HepG2 (cell line): Measurements from ENCODE around the gene RBM6. TPM values are rescaled to one million over a fixed set of nuclear protein-coding genes. Genes with fewer than 3 reads are reported as not detected.

ENCODE experiments used
- ATAC-seq: fragments of 200-7000 bp; cut with Tn5 transposase; 3 replicates; pipeline ENCODE4 v1.9.1; 2020; ENCODE audit warnings: mild to moderate bottlenecking, moderate library complexity
- BruUV-seq: library from RNA; stranded (reverse); fragments of 400-500 nt; replicated peaks from 2 replicates; lab custom pipeline; 2021; lab: Mats Ljungman, UMichigan
- CTCF ChIA-PET: fragments of 300-600 bp; formaldehyde crosslinking; extraction: SDS; loops from one replicate; lab custom pipeline; 2021; ENCODE audit warnings: low total read pairs, inconsistent platforms, low intra/inter-chr PET ratio; lab: Yijun Ruan, JAX
- POLR2A ChIA-PET: fragments of 350-600 bp; sonication (Branson Sonifier 250); formaldehyde crosslinking; loops from one replicate; lab custom pipeline; 2020; ENCODE audit warnings: antibody characterized with exemption, inconsistent platforms; lab: Yijun Ruan, JAX
- DNase-seq: peaks from one replicate; pipeline ENCODE4 v3.0.0-alpha.2; 2015; ENCODE audit warnings: low spot score
- FAIRE-seq: peaks from 3 replicates; lab custom pipeline; 2011; peaks lifted over from hg19 to GRCh38; lab: Jason Lieb, UNC
- H2AFZ ChIP-seq: one replicate; pipeline ENCODE4 v1.6.1; 2011; ENCODE audit warnings: low read length, inconsistent platforms
- H3K27ac ChIP-seq: fragments of 300-600 bp; 3 replicates; pipeline ENCODE4 v1.8.0; 2011; ENCODE audit warnings: mixed run types, mild to moderate bottlenecking, mixed read lengths, low read length, inconsistent platforms; ENCODE audit not compliant: insufficient read depth; ENCODE audit errors: extremely low read length
- H3K27me3 ChIP-seq, 2 experiments: fragments of 200-600 bp in 1 of 2; 2 replicates in 1 of 2; 3 replicates in 1 of 2; pipeline versions ENCODE4 v1.6.0 to v1.8.0; 2011; ENCODE audit warnings: low read length in 2 of 2, mild to moderate bottlenecking in 2 of 2, moderate library complexity in 2 of 2, inconsistent platforms in 1 of 2; ENCODE audit not compliant: insufficient read depth in 2 of 2, control insufficient read depth in 1 of 2
- H3K36me3 ChIP-seq, 2 experiments: fragments of 200-600 bp in 1 of 2; replicated peaks in 1 of 2; 2 replicates in 1 of 2; 3 replicates in 1 of 2; pipeline versions ENCODE4 v1.5.1 to v1.8.0; 2011; ENCODE audit warnings: low read length in 2 of 2, inconsistent platforms in 1 of 2; ENCODE audit not compliant: insufficient read depth in 2 of 2, control insufficient read depth in 1 of 2
- H3K4me1 ChIP-seq: 2 replicates; pipeline ENCODE4 v1.5.1; 2012; ENCODE audit warnings: low read length, inconsistent platforms; ENCODE audit not compliant: insufficient read depth
- H3K4me2 ChIP-seq: 2 replicates; pipeline ENCODE4 v1.6.0; 2011; ENCODE audit warnings: low read depth, low read length, inconsistent platforms
- H3K4me3 ChIP-seq, 3 experiments: fragments of 200-600 bp in 1 of 3; sonication (generic), shearing (Covaris generic) in 1 of 3; replicated peaks in 1 of 3; 2 replicates each; pipeline ENCODE4 v1.5.1; 2011 to 2016; ENCODE audit warnings: low read length in 3 of 3, inconsistent platforms in 2 of 3, low read depth in 2 of 3, mild to moderate bottlenecking in 2 of 3, control low read depth in 1 of 3, mixed read lengths in 1 of 3; ENCODE audit not compliant: insufficient read depth in 1 of 3
- H3K79me2 ChIP-seq: one replicate; pipeline ENCODE4 v1.6.1; 2011; ENCODE audit warnings: low read length, inconsistent platforms; ENCODE audit not compliant: insufficient read depth
- H3K9ac ChIP-seq: 2 replicates; pipeline ENCODE4 v1.6.0; 2011; ENCODE audit warnings: mild to moderate bottlenecking, low read depth, low read length, inconsistent platforms; ENCODE audit not compliant: insufficient read depth
- H3K9me3 ChIP-seq: 2 replicates; pipeline ENCODE4 v1.5.1; 2012; ENCODE audit warnings: mild to moderate bottlenecking, low read length
- H4K20me1 ChIP-seq: 2 replicates; pipeline ENCODE4 v1.6.0; 2011; ENCODE audit warnings: inconsistent platforms, mild to moderate bottlenecking, low read length, moderate library complexity; ENCODE audit not compliant: insufficient read depth
- KDM3A ChIP-seq: IDR thresholded peaks from 2 replicates; pipeline ENCODE4 v1.6.1; 2018; ENCODE audit warnings: low read depth, missing compliant biosample characterization
- KLF11 ChIP-seq: IDR thresholded peaks from 2 replicates; pipeline ENCODE4 v1.6.1; 2016; ENCODE audit warnings: missing compliant biosample characterization
- KMT2B ChIP-seq: IDR thresholded peaks from 2 replicates; pipeline ENCODE4 v1.6.1; 2016; ENCODE audit warnings: missing genetic modification reagents, missing compliant biosample characterization
- LCORL ChIP-seq, 2 experiments: fragments of 450-650 bp in 1 of 2; sonication (generic) in 1 of 2; formaldehyde crosslinking in 1 of 2; IDR thresholded peaks; 2 replicates each; pipeline versions ENCODE4 v1.5.0 to v1.6.1; 2017 to 2020; ENCODE audit warnings: antibody characterized with exemption in 1 of 2, missing genetic modification reagents in 1 of 2
- MEIS1 ChIP-seq: sonication (generic); formaldehyde crosslinking; IDR thresholded peaks from 2 replicates; pipeline ENCODE4 v1.9.0; 2021; ENCODE audit warnings: mild to moderate bottlenecking, missing genetic modification reagents, moderate library complexity, borderline replicate concordance
- MLLT10 ChIP-seq: sonication (generic); formaldehyde crosslinking; IDR thresholded peaks from 2 replicates; pipeline ENCODE4 v1.4.0; 2020; ENCODE audit warnings: missing genetic modification reagents
- MNT ChIP-seq: fragments of 450-650 bp; IDR thresholded peaks from 2 replicates; pipeline ENCODE4 v1.6.1; 2016
- MYPOP ChIP-seq: sonication (generic); formaldehyde crosslinking; IDR thresholded peaks from 2 replicates; pipeline ENCODE4 v1.8.1; 2023; ENCODE audit warnings: mild to moderate bottlenecking, moderate library complexity, missing genetic modification reagents
- PHF21A ChIP-seq: sonication (generic); formaldehyde crosslinking; IDR thresholded peaks from 2 replicates; pipeline ENCODE4 v1.5.0; 2020; ENCODE audit warnings: mild to moderate bottlenecking, missing genetic modification reagents
- RELA ChIP-seq: sonication (generic); formaldehyde crosslinking; IDR thresholded peaks from 2 replicates; pipeline ENCODE4 v1.4.0; 2020; ENCODE audit warnings: missing genetic modification reagents
- SP1 ChIP-seq, 2 experiments: fragments of 450-650 bp in 1 of 2; sonication (generic) in 1 of 2; formaldehyde crosslinking in 1 of 2; IDR thresholded peaks; 2 replicates each; pipeline versions ENCODE4 v1.4.0 to v1.6.1; 2016 to 2020; ENCODE audit warnings: missing genetic modification reagents in 1 of 2
- ZBTB42 ChIP-seq: sonication (generic); formaldehyde crosslinking; IDR thresholded peaks from 2 replicates; pipeline ENCODE4 v1.5.0; 2020; ENCODE audit warnings: mild to moderate bottlenecking, missing genetic modification reagents
- ZMAT5 ChIP-seq: sonication (generic); formaldehyde crosslinking; IDR thresholded peaks from 2 replicates; pipeline ENCODE4 v1.5.0; 2020; ENCODE audit warnings: mild to moderate bottlenecking, low read depth, missing genetic modification reagents, borderline replicate concordance
- ZNF513 ChIP-seq: sonication (generic); formaldehyde crosslinking; conservative IDR thresholded peaks from 2 replicates; pipeline ENCODE4 v1.5.0; 2020; ENCODE audit warnings: missing genetic modification reagents
- ZNF597 ChIP-seq: sonication (generic); formaldehyde crosslinking; IDR thresholded peaks from 2 replicates; pipeline ENCODE4 v1.5.0; 2020; ENCODE audit warnings: missing genetic modification reagents
- WGBS: methylation state at CpG from one replicate; pipeline ENCODE4 v1.1.6; 2017; ENCODE audit warnings: low lambda C conversion rate; 5-methylcytosine and 5-hydroxymethylcytosine counted together
- in situ Hi-C: cut with HindIII; loops from 2 replicates; pipeline ENCODE4 v1.10.0; 2017; ENCODE audit warnings: low pct_unique_long_range_greater_than_20kb; ENCODE audit not compliant: extremely low pct_ligation_motif_present
- intact Hi-C: fragments of 100-400 bp; cut with micrococcal nuclease; formaldehyde crosslinking; loops from one replicate; pipeline ENCODE4 v1.10.0; 2022; ENCODE audit not compliant: unreplicated experiment
- polyA plus RNA-seq, 8 experiments: library from polyadenylated mRNA; depleted of rRNA in 3 of 8; stranded (reverse) in 7 of 8; unstranded in 1 of 8; fragments of >200 nt; fragmentation: Illumina TruSeq in 4 of 8; extraction: Trizol in 4 of 8; gene quantifications; 2 replicates each; pipeline versions ENCODE4 v1.2.1 to v1.2.3, GENCODE V29; 2011 to 2016; ENCODE audit warnings: low read depth in 4 of 8, missing spikeins in 1 of 8, mixed read lengths in 1 of 8; ENCODE audit not compliant: insufficient read depth in 1 of 8
- total RNA-seq, 5 experiments: library from RNA; depleted of rRNA; stranded (reverse); fragments of >200 nt; fragmentation: Illumina TruSeq; extraction: Trizol; gene quantifications; 2 replicates each; pipeline ENCODE4 v1.2.3, GENCODE V29; 2016; ENCODE audit warnings: low read depth in 1 of 5
- TF ChIP-seq, protein P1 (sequence below): sonication (generic); formaldehyde crosslinking; IDR thresholded peaks from 2 replicates; pipeline ENCODE4 v1.8.1; 2023; ENCODE audit warnings: mild to moderate bottlenecking, inconsistent platforms, moderate library complexity, missing genetic modification reagents, borderline replicate concordance

RBM6 gene
- total and polyA plus RNA-seq, 2 of the 13 experiments (the other 11 are each of a cell fraction or from before 2014, with no cell fraction given), result 72.7 to 86.1 TPM

GRCh38 chr3:50001511-50001910 is 61.6 kb downstream of the RBM6 start:
- H2AFZ ChIP-seq, result no peak overlapping the region
- DNase-seq (no peak), FAIRE-seq (no peak), ATAC-seq (no peak)
- H3K9ac ChIP-seq, result no peak overlapping the region
- no peak overlapping the region for H3K4me2 ChIP-seq
- POLR2A ChIA-PET, result no interaction called here
- no peak overlapping the region for H3K27ac ChIP-seq
- no TSS peak for BruUV-seq
- no peaks in the 10 kb centered on the region for H4K20me1 ChIP-seq
- H3K36me3 ChIP-seq, result peaks cover 4 to 24% of the 10 kb centered on the region in 2 experiments; a peak in 4 of 5 replicates
- H3K27me3 ChIP-seq, result no peaks in the 10 kb centered on the region
- WGBS, result 98% methylated on average over 3 of the region's 3 CpGs
- H3K4me1 ChIP-seq, result no peaks in the 10 kb centered on the region
- H3K9me3 ChIP-seq, result no peaks in the 10 kb centered on the region
- CTCF ChIA-PET, result no interaction called here
- H3K79me2 ChIP-seq, result peaks cover 5% of the 10 kb centered on the region
- H3K4me3 ChIP-seq, result no peak overlapping the region
- in situ Hi-C loops (no loop called here), intact Hi-C loops (no loop called here)
- no peak for TF ChIP-seq LCORL (IDR thresholded peaks at IDR 0.05)
- no peak for TF ChIP-seq LCORL (CRISPR knock-in tag; IDR thresholded peaks at IDR 0.05)
- TF ChIP-seq PHF21A (CRISPR knock-in tag), result no peak
- TF ChIP-seq ZNF597 (CRISPR knock-in tag), result no peak
- TF ChIP-seq MNT, result no peak
- no peak for TF ChIP-seq MLLT10 (CRISPR knock-in tag)
- no peak for TF ChIP-seq MEIS1 (CRISPR knock-in tag)
- TF ChIP-seq KMT2B (CRISPR knock-in tag), result no peak
- TF ChIP-seq SP1 (IDR thresholded peaks at IDR 0.05), result no peak
- no peak for TF ChIP-seq SP1 (CRISPR knock-in tag; IDR thresholded peaks at IDR 0.05)
- no peak for TF ChIP-seq MYPOP
- TF ChIP-seq, protein P1, sequence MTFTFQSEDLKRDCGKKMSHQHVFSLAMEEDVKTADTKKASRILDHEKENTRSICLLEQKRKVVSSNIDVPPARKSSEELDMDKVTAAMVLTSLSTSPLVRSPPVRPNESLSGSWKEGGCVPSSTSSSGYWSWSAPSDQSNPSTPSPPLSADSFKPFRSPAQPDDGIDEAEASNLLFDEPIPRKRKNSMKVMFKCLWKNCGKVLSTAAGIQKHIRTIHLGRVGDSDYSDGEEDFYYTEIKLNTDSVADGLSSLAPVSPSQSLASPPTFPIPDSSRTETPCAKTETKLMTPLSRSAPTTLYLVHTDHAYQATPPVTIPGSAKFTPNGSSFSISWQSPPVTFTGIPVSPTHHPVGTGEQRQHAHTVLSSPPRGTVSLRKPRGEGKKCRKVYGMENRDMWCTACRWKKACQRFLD (CRISPR knock-in tag), result no peak
- no peak for TF ChIP-seq RELA
- no peak for TF ChIP-seq ZMAT5 (CRISPR knock-in tag)
- no peak for TF ChIP-seq KLF11 (CRISPR knock-in tag)
- no peak for TF ChIP-seq KDM3A
- TF ChIP-seq ZBTB42 (CRISPR knock-in tag), result no peak
- no peak for TF ChIP-seq ZNF513 (CRISPR knock-in tag)
